Measurements from ENCODE around the gene L3MBTL4.

The L3MBTL4 gene

GRCh38 chr18:6205706-6206105 is 209.0 kb downstream of the L3MBTL4 start:
- DNase-seq (ENCODE audit: low read depth): no peak
- TF ChIP-seq, protein P1, sequence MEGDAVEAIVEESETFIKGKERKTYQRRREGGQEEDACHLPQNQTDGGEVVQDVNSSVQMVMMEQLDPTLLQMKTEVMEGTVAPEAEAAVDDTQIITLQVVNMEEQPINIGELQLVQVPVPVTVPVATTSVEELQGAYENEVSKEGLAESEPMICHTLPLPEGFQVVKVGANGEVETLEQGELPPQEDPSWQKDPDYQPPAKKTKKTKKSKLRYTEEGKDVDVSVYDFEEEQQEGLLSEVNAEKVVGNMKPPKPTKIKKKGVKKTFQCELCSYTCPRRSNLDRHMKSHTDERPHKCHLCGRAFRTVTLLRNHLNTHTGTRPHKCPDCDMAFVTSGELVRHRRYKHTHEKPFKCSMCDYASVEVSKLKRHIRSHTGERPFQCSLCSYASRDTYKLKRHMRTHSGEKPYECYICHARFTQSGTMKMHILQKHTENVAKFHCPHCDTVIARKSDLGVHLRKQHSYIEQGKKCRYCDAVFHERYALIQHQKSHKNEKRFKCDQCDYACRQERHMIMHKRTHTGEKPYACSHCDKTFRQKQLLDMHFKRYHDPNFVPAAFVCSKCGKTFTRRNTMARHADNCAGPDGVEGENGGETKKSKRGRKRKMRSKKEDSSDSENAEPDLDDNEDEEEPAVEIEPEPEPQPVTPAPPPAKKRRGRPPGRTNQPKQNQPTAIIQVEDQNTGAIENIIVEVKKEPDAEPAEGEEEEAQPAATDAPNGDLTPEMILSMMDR (IDR thresholded peaks at IDR 0.05; ENCODE audit: low read length, missing control alignments): no peak
- no peak overlapping the region for H3K4me3 ChIP-seq (replicated peaks; ENCODE audit: low read depth, low read length)

DNA sequence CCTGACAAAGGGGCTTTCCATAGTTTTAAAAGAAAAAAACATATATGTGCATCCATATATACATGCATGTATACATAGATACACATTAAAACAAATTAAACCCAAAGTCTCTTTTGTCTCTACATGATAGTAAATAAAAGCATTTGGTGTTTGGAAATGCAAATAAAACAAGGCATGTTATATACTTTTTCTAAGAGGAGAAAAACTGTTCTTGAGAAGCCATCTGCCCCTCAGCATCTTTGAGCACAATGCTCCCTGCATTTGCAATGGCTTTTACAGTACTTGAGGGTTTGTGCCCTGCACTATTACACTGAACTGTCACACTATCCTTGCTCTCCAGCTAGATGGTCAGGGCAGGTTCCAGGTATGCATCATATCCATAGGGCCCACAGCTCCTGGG is 210.2 kb downstream of the L3MBTL4 start:
- H3K4me3 ChIP-seq (replicated peaks; ENCODE audit: low read depth, low read length): no peak overlapping the region
- DNase-seq (ENCODE audit: low read depth): no peak
- TF ChIP-seq, protein P1 (IDR thresholded peaks at IDR 0.05; ENCODE audit: low read length, missing control alignments): no peak

- TF ChIP-seq, protein P1 (IDR thresholded peaks at IDR 0.05; ENCODE audit: low read length, missing control alignments): no peak
- H3K4me3 ChIP-seq (replicated peaks; ENCODE audit: low read depth, low read length): no peak overlapping the region
- DNase-seq (ENCODE audit: low read depth): no peak
These were observed 210.9 kb downstream of the L3MBTL4 start for GRCh38 chr18:6203791-6204190.

DNA sequence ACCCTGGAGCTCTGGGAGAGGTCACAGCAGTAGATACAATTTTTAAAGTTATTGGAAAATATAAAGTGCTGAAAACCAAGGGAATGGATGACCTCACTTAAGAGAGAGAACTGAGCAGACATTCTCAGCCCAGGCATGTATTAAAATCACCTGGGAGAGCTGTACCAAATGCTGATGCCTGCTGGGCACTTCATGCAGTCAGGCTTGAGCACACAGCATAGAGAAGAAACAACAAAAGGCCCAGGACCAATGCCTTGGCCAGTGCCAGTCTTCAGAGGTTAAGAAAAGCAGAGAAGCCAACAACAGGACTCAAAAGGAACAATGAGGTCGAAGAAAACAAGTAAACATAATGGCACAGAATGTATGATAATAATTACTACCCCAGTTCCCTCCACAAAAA is 211.8 kb downstream of the L3MBTL4 start:
- TF ChIP-seq, protein P1 (IDR thresholded peaks at IDR 0.05; ENCODE audit: low read length, missing control alignments): no peak
- H3K4me3 ChIP-seq (replicated peaks; ENCODE audit: low read depth, low read length): no peak overlapping the region
- DNase-seq (ENCODE audit: low read depth): no peak

GRCh38 chr18:6200204-6200774 is 214.4 kb downstream of the L3MBTL4 start:
- TF ChIP-seq, protein P1 (IDR thresholded peaks at IDR 0.05; ENCODE audit: low read length, missing control alignments): no peak

GRCh38 chr18:6199777-6200176 is 214.9 kb downstream of the L3MBTL4 start:
- TF ChIP-seq, protein P1 (IDR thresholded peaks at IDR 0.05; ENCODE audit: low read length, missing control alignments): no peak
- DNase-seq (ENCODE audit: low read depth): no peak
- no peak overlapping the region for H3K4me3 ChIP-seq (replicated peaks; ENCODE audit: low read depth, low read length)

More at GRCh38 chr18:6200204-6200774, 214.4 kb downstream of the L3MBTL4 start:
- DNase-seq (ENCODE audit: low read depth): no peak
- H3K4me3 ChIP-seq (replicated peaks; ENCODE audit: low read depth, low read length): no peak overlapping the region

GRCh38 chr18:6198585-6198984 is 216.1 kb downstream of the L3MBTL4 start:
- TF ChIP-seq, protein P1 (IDR thresholded peaks at IDR 0.05; ENCODE audit: low read length, missing control alignments): no peak
- DNase-seq (ENCODE audit: low read depth): no peak
- H3K4me3 ChIP-seq (replicated peaks; ENCODE audit: low read depth, low read length): no peak overlapping the region
